NCI-H2029 (cell line): Measurements from ENCODE around the gene NT5M.
"Not testable (repeated sequence)": the region's sequence is repeated elsewhere in the genome, so short reads cannot be mapped to it uniquely, and the experiment has no call there.

Source experiments
- DNase-seq: peaks from one replicate; lab custom pipeline; 2025; lab: John Stamatoyannopoulos, UW

The NT5M gene

DNA sequence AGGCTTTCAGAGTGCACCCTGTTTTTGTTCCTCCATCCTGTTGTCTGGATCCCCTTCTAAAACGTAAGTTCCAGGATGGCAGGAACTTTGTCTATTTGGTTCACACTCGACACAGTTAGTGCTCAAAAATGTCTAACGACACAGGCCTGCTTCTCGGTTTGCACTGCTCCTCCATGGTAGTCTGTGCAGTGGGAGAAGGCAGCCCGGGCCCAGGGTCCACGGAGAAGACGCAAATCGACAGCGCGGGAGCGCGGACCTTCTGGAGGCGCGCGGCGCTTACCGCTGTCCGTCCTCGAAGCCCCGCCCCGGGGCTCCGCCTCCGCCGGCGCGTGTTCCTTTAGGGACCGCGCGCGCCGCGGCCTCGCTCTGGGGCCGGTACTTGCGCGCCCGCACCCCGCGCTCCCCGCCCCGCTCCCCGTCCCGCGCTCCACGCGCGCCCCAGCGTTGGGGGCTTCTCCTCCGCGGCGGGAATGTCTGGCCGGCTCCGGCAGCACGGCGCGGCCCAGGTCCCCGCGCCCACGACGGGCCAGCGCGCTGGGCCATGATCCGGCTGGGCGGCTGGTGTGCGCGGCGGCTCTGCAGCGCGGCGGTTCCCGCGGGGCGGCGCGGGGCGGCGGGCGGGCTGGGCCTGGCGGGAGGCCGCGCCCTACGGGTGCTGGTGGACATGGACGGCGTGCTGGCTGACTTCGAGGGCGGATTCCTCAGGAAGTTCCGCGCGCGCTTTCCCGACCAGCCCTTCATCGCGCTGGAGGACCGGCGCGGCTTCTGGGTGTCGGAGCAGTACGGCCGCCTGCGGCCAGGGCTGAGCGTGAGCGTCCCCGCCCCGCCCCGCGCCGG lies at the start of gene NT5M:
TSS of gene NT5M (plus strand) at position 364 of the 837 bp plus-strand sequence. CDS start at position 542, 178 bp downstream.
- DNase-seq, result peak; percentile 50

DNA sequence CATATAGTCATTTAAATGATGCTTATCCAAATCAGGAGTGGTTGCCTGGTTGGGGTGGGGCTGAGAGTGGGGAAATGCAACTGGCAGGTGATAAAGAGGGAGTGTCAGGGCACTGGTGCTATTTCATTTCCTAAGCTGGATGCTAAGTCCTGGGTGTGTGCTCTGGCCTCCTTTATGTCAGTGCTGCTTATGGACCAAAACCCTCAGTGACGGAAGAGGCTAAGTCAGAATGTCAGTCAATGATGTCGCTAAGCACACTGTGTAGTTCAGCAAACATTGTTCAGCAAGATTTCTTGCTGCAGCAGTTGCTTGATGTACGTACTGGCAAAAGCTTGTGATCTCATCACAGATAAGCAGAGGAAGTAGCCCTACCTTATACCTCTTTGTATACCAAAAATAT lies 49.8 kb upstream of the NT5M start:
- no peak for DNase-seq

DNA sequence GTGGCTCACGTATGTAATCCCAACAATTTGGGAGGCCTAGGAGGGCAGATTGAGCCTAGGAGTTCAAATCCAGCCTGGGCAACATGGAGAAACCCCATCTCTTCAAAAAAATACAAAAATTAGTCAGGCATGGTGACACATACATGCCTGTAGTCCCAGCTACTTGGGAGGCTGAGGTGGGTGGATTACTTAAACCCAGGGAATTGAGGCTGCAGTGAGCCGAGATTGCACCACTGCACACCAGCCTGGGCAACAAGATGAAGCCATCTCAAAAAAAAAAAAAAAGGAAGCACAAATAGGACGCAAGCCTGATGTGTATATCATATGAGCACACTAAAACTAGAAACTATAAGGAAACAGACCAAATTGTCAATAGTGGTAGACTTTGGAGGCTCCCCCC lies 49.1 kb upstream of the NT5M start:
- no peak for DNase-seq

DNA sequence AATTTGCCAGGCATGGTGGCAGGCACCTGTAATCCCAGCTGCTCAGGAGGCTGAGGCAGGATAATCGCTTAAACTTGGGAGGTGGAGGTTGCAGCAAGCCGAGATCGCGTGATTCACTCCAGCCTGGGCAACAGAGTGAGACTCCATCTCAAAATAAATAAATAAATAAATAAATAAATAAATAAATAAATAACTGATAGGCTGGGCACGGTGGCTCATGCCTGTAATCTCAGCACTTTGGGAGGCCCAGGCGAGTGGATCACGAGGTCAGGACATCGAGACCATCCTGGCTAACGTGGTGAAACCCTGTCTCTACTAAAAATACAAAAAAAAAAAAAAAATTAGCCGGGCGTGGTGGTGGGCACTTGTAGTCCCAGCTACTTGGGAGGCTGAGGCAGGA lies 47.5 kb upstream of the NT5M start:
- not testable (repeated sequence) for DNase-seq

DNA sequence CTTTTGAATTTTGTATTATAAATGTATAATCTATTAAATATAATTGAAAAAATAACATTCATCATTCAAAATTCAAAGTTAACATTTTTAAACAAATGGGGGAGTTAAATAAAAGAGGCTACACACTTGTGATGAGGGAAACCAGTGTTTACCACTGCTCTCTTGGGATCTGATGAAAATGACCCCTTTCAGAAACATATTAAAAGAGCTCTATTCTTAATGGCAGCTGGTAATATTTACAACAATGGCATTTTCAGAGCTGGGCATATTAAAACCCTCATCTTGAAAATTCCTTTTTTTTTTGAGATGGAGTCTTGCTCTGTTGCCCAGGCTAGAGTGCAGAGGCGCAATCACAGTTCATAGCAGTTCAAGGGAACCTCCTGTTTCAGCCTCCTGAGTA lies 46.9 kb upstream of the NT5M start:
- DNase-seq, result no peak

DNA sequence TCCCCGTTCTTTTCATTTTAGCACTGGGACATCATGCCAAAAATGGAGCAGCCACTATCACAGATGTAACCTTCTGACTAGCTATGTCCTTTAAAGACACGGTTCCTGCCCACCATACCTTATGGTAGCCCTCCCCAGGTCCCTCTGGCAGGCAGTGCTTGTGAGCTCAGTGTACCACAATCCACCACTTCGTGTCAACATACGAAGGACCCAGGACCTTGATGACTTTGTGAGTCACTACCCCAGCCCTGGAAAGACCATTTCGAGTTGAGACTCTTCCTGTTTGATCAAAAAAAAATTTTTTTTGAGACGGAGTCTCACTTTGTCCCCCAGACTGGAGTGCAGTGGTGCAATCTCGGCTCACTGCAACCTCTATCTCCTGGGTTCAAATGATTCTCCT lies 45.2 kb upstream of the NT5M start:
- no peak for DNase-seq

DNA sequence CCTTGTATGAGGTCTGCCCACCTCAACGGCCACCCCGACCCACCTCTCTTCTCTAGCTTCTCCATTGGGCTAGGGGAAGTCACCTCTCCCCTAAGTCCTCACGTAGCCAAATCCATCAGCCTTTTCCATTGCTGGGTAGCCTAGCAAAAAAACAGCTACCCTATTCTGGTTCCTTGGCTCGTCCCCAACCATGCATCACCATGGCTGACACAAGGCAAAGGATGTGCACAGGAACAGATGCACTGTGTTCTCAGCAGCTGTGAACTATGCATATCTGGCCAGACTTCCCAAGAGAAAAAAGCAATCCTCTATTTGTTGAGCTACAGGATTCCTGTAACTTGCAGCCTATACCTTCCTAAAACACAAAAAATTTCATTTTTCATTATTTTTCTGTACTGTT lies 44.2 kb upstream of the NT5M start:
- DNase-seq, result no peak

DNA sequence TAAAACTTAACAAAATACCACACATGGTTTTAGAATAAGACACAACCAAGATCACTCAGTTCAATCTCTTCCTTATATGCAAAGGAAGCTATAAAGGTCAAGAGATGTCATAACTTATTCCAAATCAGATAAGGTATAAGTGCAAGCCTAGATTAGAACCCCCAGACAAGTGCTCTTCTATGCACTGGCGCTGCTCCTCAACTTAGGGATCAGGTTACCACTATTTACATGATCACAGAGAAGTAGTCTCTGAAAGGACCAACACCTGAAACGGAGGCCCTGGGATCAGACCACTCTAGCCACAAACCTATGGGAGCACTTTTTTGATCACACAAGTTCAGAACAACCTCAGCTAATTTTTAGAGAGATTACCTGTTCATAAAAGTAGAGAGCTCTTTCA lies 38.7 kb upstream of the NT5M start:
- peak; percentile 7 for DNase-seq

DNA sequence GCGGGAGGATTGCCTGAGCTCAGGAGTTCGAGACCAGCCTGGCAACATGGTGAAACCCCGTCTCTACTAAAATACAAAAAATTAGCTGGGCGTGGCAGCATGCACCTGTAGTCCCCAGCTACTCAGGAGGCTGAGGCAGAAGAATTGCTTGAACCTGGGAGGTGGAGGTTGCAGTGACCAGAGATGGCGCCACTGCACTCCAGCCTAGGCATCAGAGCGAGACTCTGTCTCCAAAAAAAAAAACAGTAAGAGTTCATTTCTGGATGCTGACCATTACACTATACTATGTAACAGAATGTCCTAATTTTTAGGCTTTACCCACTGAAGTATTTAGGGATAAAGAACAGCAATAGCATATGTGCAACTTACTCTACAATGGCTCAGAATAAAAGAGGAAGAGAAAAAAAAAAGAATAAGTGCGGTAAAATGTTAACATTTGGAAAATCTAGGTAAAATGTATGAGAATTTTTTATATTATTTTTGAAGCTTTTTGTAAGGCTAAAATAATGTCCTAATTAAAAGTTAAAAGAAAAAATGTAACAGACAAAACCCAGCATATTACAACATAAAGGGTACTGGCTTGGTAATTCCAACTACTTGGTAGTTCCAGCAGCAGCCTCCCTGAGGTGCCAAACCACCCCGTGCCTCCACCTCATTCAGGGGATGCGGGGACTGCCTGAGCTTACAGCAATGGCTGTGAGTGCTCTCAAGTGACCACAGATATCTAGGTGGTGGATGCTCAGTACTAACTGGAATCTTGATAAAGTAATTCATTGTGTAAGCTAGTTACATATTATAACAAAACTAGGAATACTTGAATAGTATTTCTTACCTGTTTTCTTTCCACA lies 33.0 kb upstream of the NT5M start:
- no peak for DNase-seq

DNA sequence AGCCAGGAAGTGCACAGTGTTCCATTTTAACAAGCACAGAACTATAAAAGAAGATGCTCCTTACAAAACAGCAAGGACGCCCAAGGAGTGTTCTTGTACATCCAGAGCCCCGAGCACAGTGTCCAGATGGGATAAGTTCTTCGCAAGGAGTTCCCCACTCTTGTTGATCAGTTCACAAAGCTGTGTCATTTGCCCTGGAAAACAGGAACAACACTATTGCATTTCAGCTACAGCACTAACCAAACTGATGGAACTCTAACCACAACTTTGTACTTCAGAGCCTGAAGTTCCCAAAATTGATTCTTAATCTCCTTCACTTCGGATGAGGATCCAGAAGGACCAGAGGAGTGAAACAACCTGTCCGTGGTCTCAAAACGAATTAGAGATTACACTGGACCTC lies 27.2 kb upstream of the NT5M start:
- DNase-seq, result no peak

DNA sequence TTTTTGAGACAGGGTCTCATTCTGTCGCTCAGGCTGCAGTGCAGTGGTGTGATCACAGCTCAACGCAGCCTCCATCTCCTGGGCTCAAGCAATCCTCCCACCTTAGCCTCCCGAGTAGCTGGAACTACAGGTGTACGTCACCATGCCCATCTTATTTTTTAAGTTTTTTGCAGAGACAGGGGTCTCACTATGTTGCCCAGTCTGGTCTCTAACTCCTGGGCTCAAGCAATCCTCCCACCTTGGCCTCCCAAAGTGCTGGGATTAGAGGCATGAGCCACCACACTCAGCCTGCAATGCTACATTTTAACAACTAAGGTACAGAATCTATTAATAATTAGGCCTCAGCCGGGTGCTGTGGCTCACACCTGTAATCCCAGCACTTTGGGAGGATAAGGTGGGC lies 25.7 kb upstream of the NT5M start:
- not testable (repeated sequence) for DNase-seq

DNA sequence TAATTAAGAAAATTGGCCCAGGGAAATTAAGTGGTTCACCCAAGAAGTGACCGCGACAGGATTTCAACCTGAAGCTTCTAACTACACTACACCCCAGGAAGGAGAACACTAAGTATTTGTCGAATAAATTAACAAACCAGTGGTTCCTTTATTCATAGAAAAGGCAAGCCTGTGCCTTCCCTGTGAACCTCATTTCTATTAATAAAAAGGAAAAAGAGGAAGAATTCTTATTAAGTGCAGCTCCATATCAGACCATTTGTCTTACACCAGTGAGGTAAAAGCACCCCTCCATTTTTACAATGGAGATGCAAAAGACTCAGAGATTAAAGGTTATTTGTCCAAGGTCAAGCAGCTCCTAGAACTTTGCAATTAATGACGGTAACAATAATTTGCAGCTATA lies 23.9 kb upstream of the NT5M start:
- DNase-seq, result no peak

DNA sequence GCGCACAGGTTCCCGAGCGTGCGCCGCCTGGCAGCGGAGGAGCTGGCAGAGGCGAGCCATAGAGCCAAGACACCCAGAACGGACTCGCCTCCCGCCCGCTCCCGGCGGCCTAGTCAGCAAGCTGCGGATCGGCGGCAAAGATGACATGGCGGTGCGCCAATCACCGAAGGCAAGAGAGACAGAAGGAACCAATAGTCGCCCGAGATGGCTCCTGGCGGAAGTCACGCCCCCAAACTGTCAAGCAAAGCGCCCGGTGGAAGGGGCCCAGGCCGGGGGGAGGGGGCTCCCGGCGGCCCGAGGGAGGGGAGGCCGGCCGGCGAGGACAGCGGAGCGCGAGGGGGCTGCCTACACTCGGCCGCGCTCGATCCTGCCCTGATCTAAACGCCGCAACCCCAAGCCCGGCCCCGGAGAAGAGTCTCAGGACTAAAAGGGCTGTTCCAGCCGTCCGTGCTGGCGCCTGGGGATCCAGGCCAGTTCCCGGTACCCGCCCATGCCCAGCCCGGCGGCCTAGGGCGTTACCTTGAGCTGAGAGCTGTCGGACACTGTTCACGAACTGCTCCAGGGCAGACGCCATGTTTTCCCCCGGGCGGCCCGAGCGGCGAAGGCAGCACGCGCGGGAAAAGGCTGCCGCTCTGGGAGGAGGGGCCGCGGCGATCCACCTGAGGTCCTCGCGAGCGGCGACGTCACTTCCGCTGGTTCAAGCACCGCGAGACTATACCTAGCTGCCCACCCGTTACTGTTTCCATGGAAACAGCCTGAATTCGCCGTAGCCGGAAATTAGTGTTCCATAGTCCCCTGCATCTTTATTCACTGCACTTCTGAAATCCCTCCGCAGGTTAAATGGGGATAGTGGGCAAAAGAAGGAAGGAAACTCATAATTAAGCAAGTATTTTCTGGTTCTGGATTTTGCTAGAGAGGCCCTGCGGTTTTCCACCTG lies 22.3 kb upstream of the NT5M start, which contains the start of gene COPS3:
TSS of gene COPS3 (minus strand) at position 634 of the 937 bp plus-strand sequence. CDS start at position 574, 60 bp downstream.
- peak; percentile 88 for DNase-seq

DNA sequence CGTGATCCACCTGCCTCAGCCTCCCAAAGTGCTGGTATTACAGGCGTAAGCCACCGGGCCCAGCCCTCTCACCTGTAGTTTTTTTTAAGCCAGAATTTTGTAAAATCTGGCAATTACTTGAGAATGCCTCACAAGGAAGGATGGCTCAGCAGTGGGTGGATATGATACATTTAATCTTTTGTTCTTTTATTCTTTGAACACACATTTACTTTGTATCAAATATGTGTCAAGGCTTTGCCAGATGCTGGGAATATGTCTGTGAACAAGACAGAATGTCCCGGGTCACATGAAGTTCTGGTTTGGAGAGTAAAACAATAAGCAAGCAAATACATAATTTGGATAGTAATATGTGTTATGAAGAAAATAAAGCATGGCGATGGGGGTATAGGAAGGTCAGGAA lies 17.2 kb upstream of the NT5M start:
- DNase-seq, result no peak

DNA sequence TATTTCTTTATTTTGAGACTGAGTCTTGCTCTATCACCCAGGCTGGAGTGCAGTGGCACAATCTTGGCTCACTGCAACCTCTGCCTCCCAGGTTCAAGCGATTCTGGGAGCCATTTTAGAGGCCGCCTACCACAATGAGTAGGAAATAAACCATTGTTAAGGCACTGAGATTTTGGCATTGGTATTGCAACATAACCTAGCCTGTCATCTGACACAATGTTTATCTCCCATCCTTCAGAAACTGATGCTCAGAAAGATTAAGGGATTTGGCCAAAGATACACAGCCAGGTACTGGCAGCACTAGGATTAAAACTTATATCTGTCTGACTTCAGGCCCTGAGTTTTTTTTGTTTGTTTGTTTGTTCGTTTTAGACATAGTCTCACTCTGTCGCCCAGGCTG lies 14.1 kb upstream of the NT5M start:
- no peak for DNase-seq

DNA sequence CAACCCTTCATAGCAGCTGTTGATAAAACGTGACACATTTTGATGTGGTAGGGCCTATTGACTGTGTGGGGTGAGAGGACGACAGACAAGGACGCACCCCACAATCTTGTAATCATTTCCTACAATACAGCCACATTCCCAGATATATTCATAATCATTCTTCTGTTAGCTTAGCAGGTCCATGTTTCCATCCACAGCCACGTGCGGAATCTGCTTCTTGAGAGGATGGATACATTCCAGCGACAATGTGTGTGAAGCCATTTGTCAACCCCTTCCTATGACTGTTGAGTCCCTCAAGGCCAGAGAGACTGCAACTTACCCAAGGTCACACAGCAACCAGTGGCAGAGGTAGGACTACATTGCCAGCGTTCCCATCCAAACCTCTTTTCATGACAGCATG lies 13.5 kb upstream of the NT5M start:
- DNase-seq, result no peak

DNA sequence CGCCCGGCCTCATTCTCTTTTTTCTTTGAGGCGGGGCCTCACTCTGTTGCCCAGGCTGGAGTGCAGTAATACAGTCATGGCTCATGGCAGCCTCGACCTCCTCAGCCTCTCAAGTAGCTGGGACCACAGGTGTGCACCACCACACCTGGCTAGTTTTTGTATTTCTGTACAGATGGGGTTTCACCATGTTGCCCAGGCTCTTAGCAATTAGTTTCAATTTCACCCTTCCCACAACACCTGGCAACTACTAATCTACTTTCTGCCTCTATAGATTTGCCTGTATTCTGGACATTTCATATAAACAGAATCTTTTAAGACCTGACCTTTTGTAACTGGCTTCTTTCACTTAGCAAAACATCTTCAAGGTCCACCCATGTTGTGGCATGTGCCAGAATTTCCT lies 8.0 kb upstream of the NT5M start:
- no peak for DNase-seq

DNA sequence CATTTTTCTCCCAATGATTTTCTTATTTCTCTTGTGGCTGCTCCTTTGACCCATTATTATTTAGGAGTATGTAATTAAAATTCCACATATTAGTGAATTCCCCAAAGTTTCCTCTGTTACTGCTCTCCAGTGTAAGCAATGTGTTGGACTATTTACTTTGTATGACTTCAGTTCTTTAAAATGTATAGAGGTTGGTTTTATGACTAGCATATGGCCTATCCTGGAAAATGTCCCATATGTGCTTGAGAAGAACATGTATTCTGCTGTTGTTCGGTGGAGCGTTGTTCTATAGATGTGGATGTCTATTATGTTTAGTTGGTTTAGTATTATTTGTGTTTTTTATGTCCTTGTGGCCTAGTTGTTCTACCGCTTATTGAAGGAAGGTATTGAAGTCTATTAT lies 6.0 kb upstream of the NT5M start:
- no peak for DNase-seq

DNA sequence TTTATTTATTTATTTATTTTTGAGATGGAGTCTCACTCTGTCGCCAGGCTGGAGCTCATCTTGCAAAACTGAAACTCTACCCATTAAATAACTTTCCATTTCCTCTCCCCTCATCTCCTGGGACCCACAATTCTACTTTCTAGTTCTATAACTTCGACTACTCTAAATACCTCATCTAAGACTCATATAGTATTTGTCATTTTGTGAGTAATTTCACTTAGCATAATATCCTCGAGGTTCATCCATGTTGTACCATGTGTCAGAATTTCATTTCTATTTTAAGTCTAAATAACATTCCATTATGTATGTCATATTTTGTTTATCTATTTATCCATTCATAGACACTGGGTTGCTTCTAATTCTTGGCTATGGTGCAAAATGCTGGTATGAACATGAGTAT lies 5.1 kb upstream of the NT5M start:
- DNase-seq, result no peak

DNA sequence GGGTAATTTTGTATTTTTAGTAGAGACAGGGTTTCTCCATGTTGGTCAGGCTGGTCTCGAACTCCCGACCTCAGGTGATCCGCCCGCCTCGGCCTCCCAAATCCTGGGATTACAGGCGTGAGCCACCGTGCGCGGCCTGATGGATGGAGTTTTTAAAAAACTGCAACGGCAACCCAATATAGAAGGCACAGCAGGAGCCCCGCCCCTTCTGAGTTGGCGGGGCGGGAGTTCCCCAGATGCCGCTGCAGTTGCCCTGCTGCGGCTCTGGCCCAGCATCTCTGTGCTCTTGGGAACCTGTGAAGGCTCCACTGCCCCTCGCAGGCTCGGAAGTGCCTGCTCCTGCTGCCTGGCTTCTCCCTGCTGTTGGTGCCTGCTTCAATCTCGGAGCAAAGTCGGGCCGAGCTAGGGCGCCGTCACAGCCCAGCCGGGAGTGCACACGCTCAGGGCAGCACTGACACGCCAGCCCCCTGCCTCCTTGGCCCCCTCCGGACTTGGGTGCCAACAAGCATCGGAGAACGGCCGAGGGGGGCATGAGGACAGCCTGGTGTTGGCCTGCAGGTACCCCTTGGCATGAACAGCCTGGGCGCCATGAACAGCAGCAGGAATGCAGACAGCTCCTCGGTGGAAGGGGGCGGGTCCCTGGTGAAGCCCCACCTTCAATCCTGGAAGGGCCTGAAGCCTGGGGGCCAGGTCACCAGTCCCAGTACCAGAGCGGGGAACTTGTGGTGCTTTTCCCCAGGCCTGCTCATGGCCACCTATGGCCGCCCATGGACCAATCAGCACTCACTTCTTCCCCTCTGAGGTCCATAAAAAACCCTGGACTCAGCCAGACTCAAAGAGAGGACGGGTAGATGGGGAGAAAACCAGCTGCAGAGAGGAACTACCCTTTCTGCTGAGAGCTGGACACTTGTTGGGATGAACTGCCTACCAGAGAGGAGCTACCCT lies 2.3 kb upstream of the NT5M start:
- DNase-seq, result no peak

DNA sequence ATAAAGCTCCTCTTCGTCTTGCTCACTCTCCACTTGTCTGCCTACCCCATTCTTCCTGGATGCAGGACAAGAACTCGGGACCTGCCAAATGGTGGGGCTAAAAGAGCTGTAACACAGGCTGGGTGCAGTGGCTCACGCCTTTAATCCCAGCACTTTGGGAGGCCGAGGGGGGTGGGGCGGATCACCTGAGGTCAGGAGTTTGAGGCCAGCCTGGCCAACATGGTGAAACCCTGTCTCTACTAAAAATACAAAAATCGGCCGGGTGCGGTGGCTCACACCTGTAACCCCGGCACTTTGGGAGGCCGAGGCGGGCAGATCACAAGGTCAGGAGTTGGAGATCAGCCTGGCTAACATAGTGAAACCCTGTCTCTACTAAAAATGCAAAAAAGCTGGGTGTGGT lies 1.5 kb upstream of the NT5M start:
- not testable (repeated sequence) for DNase-seq
